ENCODE results near the gene UMODL1.
A peak's percentile ranks its signal among the peaks of the same experiment; 100 is the strongest.

The UMODL1 gene

GRCh38 chr21:42123219-42123908, 52.2 kb downstream of the UMODL1 start:
- peaks cover 27% of the 10 kb centered on the region for H3K27me3 Mint-ChIP-seq (ENCODE audit: low read depth, poor library complexity)
- H3K9me3 Mint-ChIP-seq = no peaks in the 10 kb centered on the region
- DNase-seq = no peak
- no peak overlapping the region for H3K27ac Mint-ChIP-seq
- no peaks in the 10 kb centered on the region for H3K36me3 Mint-ChIP-seq (ENCODE audit: low read depth)
- no peak overlapping the region for H3K4me3 Mint-ChIP-seq
- peaks cover 44% of the 10 kb centered on the region for H3K4me1 Mint-ChIP-seq
- TF ChIP-seq CTCF (IDR thresholded peaks at IDR 0.05) = no peak

- Mint-ChIP-seq H3K27me3 (ENCODE audit: low read depth, poor library complexity) (peaks cover 27% of the 10 kb centered on the region), H3K4me1 (peaks cover 49% of the 10 kb centered on the region), H3K9me3 (no peaks in the 10 kb centered on the region), H3K4me3 (no peak overlapping the region), H3K27ac (no peak overlapping the region), H3K36me3 (ENCODE audit: low read depth) (no peaks in the 10 kb centered on the region)
- no peak for DNase-seq
- TF ChIP-seq CTCF (IDR thresholded peaks at IDR 0.05) = no peak
Observed at GRCh38 chr21:42124081-42124480, 53.0 kb downstream of the UMODL1 start.

- H3K4me1 Mint-ChIP-seq = peaks cover 45% of the 10 kb centered on the region
- no peak for TF ChIP-seq CTCF (IDR thresholded peaks at IDR 0.05)
- peaks cover 19% of the 10 kb centered on the region for H3K27me3 Mint-ChIP-seq (ENCODE audit: low read depth, poor library complexity)
- no peaks in the 10 kb centered on the region for H3K36me3 Mint-ChIP-seq (ENCODE audit: low read depth)
- H3K9me3 Mint-ChIP-seq = no peaks in the 10 kb centered on the region
- H3K4me3 Mint-ChIP-seq = no peak overlapping the region
- no peak overlapping the region for H3K27ac Mint-ChIP-seq
- DNase-seq = no peak
Observed at GRCh38 chr21:42124826-42125570, 53.9 kb downstream of the UMODL1 start.

GRCh38 chr21:42125571-42126544, 54.7 kb downstream of the UMODL1 start:
- peak; percentile 17 for TF ChIP-seq CTCF (IDR thresholded peaks at IDR 0.05)
- Mint-ChIP-seq H3K27me3 (ENCODE audit: low read depth, poor library complexity) (peaks cover 15% of the 10 kb centered on the region), H3K9me3 (no peaks in the 10 kb centered on the region), H3K36me3 (ENCODE audit: low read depth) (no peaks in the 10 kb centered on the region), H3K27ac (no peak overlapping the region), H3K4me1 (peaks cover 38% of the 10 kb centered on the region), H3K4me3 (no peak overlapping the region)
- no peak for DNase-seq

GRCh38 chr21:42127164-42128150, 56.3 kb downstream of the UMODL1 start:
- Mint-ChIP-seq H3K4me1 (peaks cover 34% of the 10 kb centered on the region), H3K27ac (no peak overlapping the region)
- no peak for DNase-seq

More at GRCh38 chr21:42127164-42128150, 56.3 kb downstream of the UMODL1 start:
- no peak for TF ChIP-seq CTCF (IDR thresholded peaks at IDR 0.05)
- no peaks in the 10 kb centered on the region for H3K36me3 Mint-ChIP-seq (ENCODE audit: low read depth)
- H3K27me3 Mint-ChIP-seq (ENCODE audit: low read depth, poor library complexity) = peaks cover 12% of the 10 kb centered on the region
- no peaks in the 10 kb centered on the region for H3K9me3 Mint-ChIP-seq
- no peak overlapping the region for H3K4me3 Mint-ChIP-seq
